Measurements from ENCODE around the gene PSMG1. TPM values are rescaled to one million over a fixed set of nuclear protein-coding genes. Genes with fewer than 3 reads are reported as not detected.

Gene PSMG1
- total and polyA plus RNA-seq, 2 of the 8 experiments (the other 6 are each of a cell fraction or from before 2014, with no cell fraction given): 50.7 to 93.7 TPM

- TF ChIP-seq TAF7 (optimal IDR thresholded peaks at IDR 0.05; ENCODE audit: borderline replicate concordance, low read depth, low read length): no peak
- TF ChIP-seq SRF (IDR thresholded peaks at IDR 0.05; ENCODE audit: low read depth, low read length): no peak
- TF ChIP-seq EP300 (IDR thresholded peaks at IDR 0.05; ENCODE audit: borderline replicate concordance in 1 of 2, low read depth in 2 of 2, low read length in 2 of 2): no peak
These were observed 7.6 kb downstream of the PSMG1 start (continued) for GRCh38 chr21:39175665-39176064.

All from H1 (cell line).